Natural killer cell (primary cell): ENCODE results near the gene DDOST. TPM values are rescaled to one million over a fixed set of nuclear protein-coding genes. Genes with fewer than 3 reads are reported as not detected.

Source experiments
- ATAC-seq, 3 donors: fragments of 150-1000 bp in 2 of 3; fragments of 200-7000 bp in 1 of 3; cut with Tn5 transposase; 1 replicate in 1 of 3; 2 replicates in 2 of 3; pipeline ENCODE4 v1.10.0; 2021; ENCODE audit warnings: mild to moderate bottlenecking in 2 of 3, moderate library complexity in 2 of 3
- DNase-seq, 2 donors: peaks; one replicate each; pipeline versions ENCODE4 v3.0.0 to v3.0.0-alpha.2; 2013 to 2021; ENCODE audit warnings: mixed read lengths in 1 of 2
- H3K27ac ChIP-seq: one replicate; pipeline ENCODE4 v1.5.1; 2013; ENCODE audit warnings: mild to moderate bottlenecking, low read length
- H3K27me3 ChIP-seq: one replicate; pipeline ENCODE4 v1.6.1; 2013; ENCODE audit warnings: low read length; ENCODE audit not compliant: control insufficient read depth, insufficient read depth
- H3K36me3 ChIP-seq: one replicate; pipeline ENCODE4 v1.6.1; 2013; ENCODE audit warnings: low read length; ENCODE audit not compliant: control insufficient read depth, insufficient read depth
- H3K4me1 ChIP-seq: one replicate; pipeline ENCODE4 v1.6.1; 2013; ENCODE audit warnings: low read length; ENCODE audit not compliant: control insufficient read depth, insufficient read depth
- H3K4me3 ChIP-seq: one replicate; pipeline ENCODE4 v1.5.1; 2013; ENCODE audit warnings: low read length
- H3K9me3 ChIP-seq: one replicate; pipeline ENCODE4 v1.6.1; 2013; ENCODE audit warnings: low read length; ENCODE audit not compliant: control insufficient read depth, insufficient read depth
- H3K27ac Mint-ChIP-seq, 2 donors: one replicate each; pipeline ENCODE4 v1.8.0; 2022; ENCODE audit warnings: mild to moderate bottlenecking in 2 of 2, mixed read lengths in 2 of 2, moderate library complexity in 1 of 2
- H3K27me3 Mint-ChIP-seq, 2 donors: one replicate each; pipeline ENCODE4 v1.8.0; 2022; ENCODE audit warnings: low read depth in 2 of 2, mixed read lengths in 2 of 2
- H3K36me3 Mint-ChIP-seq: one replicate; pipeline ENCODE4 v1.8.0; 2022; ENCODE audit warnings: mixed read lengths
- H3K4me1 Mint-ChIP-seq, 2 donors: one replicate each; pipeline ENCODE4 v1.8.0; 2022; ENCODE audit warnings: mixed read lengths in 2 of 2
- H3K4me3 Mint-ChIP-seq: one replicate; pipeline ENCODE4 v1.8.0; 2022; ENCODE audit warnings: mild to moderate bottlenecking, moderate library complexity, mixed read lengths
- H3K9me3 Mint-ChIP-seq, 2 donors: one replicate each; pipeline ENCODE4 v1.8.0; 2022; ENCODE audit warnings: mixed read lengths in 2 of 2
- WGBS: methylation state at CpG from one replicate; pipeline ENCODE4 v1.1.7; 2013; ENCODE audit warnings: missing lambda C conversion rate; ENCODE audit not compliant: insufficient coverage; 5-methylcytosine and 5-hydroxymethylcytosine counted together
- intact Hi-C: fragments of 100-400 bp; cut with micrococcal nuclease; formaldehyde crosslinking; loops from one replicate; pipeline ENCODE4 v1.14.2; 2022
- total RNA-seq, 4 donors: library from RNA; stranded (reverse); fragments of 120-200 nt in 1 of 4; gene quantifications; one replicate each; pipeline versions ENCODE4 v1.2.3 to v1.2.4, GENCODE V29; 2013 to 2022
- TF ChIP-seq, protein P1 (sequence below): fragments of 200-600 bp; IDR thresholded peaks from one replicate; pipeline ENCODE4 v1.8.0; 2022; ENCODE audit warnings: antibody characterized with exemption

The DDOST gene
- 100 to 1,000 TPM; 137 to 158 (median 153) TPM for total RNA-seq
- total RNA-seq (2013) = 151 TPM

DNA sequence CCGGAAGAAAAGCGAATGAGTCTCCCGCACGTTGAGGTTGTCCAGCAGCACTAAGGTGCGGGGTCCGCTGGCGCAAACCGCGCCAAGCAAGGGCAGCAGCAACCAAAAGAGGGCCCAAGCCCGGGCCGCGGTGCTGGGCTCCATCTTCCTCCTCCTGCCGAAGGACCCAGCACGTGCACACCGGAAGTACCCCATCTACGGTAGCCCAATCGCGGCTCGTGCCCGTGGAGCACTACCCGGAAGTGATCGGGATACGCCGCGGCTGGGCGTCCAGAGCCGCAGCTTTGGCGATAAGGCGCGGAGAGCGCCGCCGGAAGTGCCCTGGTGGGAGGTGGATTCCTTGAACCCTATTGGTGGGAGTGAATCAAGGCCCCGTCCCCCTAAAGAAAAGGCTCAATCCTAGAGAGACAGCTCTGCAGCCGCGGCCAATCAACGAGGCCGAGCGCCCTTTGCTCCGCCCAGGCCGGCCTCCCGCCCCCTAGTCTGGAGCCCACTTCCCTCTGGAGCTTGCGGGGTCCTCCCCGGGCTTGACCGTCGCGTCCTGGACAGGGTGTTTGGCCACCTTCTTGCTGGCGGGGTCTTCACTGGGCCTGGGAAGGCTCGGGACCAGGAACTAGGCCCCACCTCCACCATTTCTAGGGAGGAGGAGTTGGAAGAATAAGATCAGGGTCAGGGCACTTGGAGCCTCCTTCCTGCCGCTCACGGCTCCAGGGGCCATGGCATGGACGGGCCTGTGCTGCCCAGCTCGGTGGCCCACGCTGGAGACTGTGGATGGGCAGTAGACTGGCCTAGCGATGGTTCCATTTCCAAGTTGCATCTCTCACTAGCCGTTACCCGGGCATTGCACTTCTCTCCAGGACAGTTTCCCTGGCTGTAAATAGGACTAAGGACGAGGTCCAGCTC is at the start of gene DDOST:
DDOST (minus strand) TSS at position 163 of the 903 bp plus-strand sequence; CDS start at position 144, 19 bp downstream.
- peak within 1 kb of the TSS; percentile 93 to 96 for H3K27ac Mint-ChIP-seq
- H3K4me1 Mint-ChIP-seq = peaks cover 52% of the 10 kb centered on the region in 2 donors
- no peaks in the 10 kb centered on the region for H3K27me3 Mint-ChIP-seq
- Histone ChIP-seq H3K36me3 (peaks cover 15% of the 10 kb centered on the region), H3K4me3 (peak within 1 kb of the TSS; percentile 89), H3K4me1 (peaks cover 24% of the 10 kb centered on the region), H3K27ac (peak within 1 kb of the TSS; percentile 77), H3K27me3 (no peaks in the 10 kb centered on the region), H3K9me3 (no peaks in the 10 kb centered on the region)
- H3K4me3 Mint-ChIP-seq = peak within 1 kb of the TSS; percentile 98
- no peaks in the 10 kb centered on the region for H3K36me3 Mint-ChIP-seq
- TF ChIP-seq, protein P1, sequence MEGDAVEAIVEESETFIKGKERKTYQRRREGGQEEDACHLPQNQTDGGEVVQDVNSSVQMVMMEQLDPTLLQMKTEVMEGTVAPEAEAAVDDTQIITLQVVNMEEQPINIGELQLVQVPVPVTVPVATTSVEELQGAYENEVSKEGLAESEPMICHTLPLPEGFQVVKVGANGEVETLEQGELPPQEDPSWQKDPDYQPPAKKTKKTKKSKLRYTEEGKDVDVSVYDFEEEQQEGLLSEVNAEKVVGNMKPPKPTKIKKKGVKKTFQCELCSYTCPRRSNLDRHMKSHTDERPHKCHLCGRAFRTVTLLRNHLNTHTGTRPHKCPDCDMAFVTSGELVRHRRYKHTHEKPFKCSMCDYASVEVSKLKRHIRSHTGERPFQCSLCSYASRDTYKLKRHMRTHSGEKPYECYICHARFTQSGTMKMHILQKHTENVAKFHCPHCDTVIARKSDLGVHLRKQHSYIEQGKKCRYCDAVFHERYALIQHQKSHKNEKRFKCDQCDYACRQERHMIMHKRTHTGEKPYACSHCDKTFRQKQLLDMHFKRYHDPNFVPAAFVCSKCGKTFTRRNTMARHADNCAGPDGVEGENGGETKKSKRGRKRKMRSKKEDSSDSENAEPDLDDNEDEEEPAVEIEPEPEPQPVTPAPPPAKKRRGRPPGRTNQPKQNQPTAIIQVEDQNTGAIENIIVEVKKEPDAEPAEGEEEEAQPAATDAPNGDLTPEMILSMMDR = no peak
- ATAC-seq (peak; percentile 92 to 98 (median 95)), DNase-seq (peak; percentile 86 to 97)
- no peaks in the 10 kb centered on the region for H3K9me3 Mint-ChIP-seq
- intact Hi-C loops = no loop called here
- WGBS = 2% methylated on average over 56 of the region's 58 CpGs

DNA sequence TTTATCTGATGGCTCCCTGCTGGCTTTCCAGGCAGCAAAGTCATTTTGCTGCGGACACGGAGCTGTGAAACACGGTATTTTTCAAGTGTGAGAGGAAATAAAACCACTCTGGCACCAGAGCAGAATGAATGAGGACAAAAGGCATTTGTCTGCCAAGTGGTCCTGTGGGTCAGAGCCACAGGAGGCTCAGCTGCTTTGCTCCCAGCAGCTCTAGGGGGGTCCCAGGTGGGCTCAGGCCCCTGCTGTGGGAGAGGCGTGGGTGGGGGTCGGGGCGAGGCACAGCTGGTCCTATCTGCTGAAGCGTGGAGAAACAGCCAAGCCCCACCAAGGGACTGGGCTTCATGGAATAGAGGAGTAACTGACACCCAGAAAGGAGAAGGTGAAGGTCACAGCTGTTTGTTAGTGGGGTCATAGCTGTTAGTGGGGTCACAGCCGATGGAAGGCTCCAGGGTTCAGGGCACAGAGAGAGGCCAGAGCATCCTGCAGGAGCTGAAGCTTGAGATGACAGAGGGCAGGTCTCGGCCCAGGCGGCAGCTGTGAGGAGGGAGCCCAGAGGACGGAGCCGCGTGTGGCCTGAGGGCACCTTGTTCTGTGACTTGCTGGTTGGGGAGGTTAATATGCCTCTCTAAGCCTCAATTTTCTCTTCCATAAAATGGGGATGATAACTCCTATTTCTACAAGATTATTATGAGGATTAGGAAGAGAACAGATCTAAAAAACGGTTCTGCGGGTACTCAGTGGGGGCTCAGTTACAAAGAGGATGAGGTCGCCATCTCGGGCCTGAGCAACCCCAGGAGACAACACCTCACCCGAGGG is 49.5 kb upstream of the DDOST start:
- 76% methylated on average over 15 of the region's 18 CpGs for WGBS
- Histone ChIP-seq H3K36me3 (no peaks in the 10 kb centered on the region), H3K4me1 (no peaks in the 10 kb centered on the region), H3K27ac (no peak overlapping the region), H3K4me3 (no peak overlapping the region), H3K9me3 (no peaks in the 10 kb centered on the region), H3K27me3 (peaks cover 2% of the 10 kb centered on the region)
- Mint-ChIP-seq H3K27ac (no peak overlapping the region), H3K27me3 (peaks cover 0 to 4% of the 10 kb centered on the region in 2 donors), H3K4me3 (no peak overlapping the region), H3K9me3 (no peaks in the 10 kb centered on the region), H3K36me3 (no peaks in the 10 kb centered on the region), H3K4me1 (no peaks in the 10 kb centered on the region)
- intact Hi-C loops = no loop called here
- TF ChIP-seq, protein P1 = no peak
- DNase-seq (no peak), ATAC-seq (no peak)

GRCh38 chr1:20709868-20710267 is 48.7 kb upstream of the DDOST start:
- intact Hi-C loops = no loop called here
- no peaks in the 10 kb centered on the region for H3K4me1 Mint-ChIP-seq
- 92% methylated on average over 3 of the region's 3 CpGs for WGBS
- no peak overlapping the region for H3K27ac ChIP-seq
- H3K4me3 ChIP-seq = no peak overlapping the region
- no peaks in the 10 kb centered on the region for H3K36me3 Mint-ChIP-seq
- H3K4me1 ChIP-seq = no peaks in the 10 kb centered on the region
- H3K27ac Mint-ChIP-seq = no peak overlapping the region
- H3K36me3 ChIP-seq = no peaks in the 10 kb centered on the region
- H3K27me3 ChIP-seq = no peaks in the 10 kb centered on the region
- TF ChIP-seq, protein P1 = no peak
- H3K9me3 Mint-ChIP-seq = no peaks in the 10 kb centered on the region
- H3K9me3 ChIP-seq = no peaks in the 10 kb centered on the region
- no peak overlapping the region for H3K4me3 Mint-ChIP-seq
- H3K27me3 Mint-ChIP-seq = peaks cover 0 to under 1% of the 10 kb centered on the region in 2 donors
- no peak for DNase-seq
- ATAC-seq = no peak
